Stimulated activated CD4-positive, alpha-beta T cell treated with anti-CD3 and anti-CD28 coated beads, Interleukin-15, amount 100 ng/mL, for 24 hours (primary cell): Measurements from ENCODE around the gene SNX27.
"Not testable (repeated sequence)": the region's sequence is repeated elsewhere in the genome, so short reads cannot be mapped to it uniquely, and the experiment has no call there.

ENCODE experiments used
- DNase-seq: peaks from one replicate; pipeline ENCODE4 v3.0.0-alpha.2; 2020

Gene SNX27

DNA sequence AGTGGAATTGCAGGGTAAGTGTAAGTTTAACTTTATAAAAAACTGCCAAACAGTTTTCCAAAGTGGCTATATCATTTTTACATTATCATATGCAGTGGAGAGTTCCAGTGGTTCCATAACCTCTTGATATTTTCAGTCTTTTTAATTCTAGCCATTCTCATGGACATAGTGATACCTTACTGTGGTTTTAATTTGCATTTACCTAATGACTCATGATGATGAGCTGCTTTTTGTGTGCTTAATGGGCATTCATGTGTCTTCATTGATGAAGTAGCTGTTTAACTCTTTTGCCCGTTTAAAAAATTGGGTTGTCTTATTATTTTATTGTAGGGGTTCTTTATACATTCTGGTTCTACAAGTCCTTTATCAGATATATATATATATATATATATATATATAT lies 29.4 kb downstream of the SNX27 start:
- DNase-seq, result no peak

DNA sequence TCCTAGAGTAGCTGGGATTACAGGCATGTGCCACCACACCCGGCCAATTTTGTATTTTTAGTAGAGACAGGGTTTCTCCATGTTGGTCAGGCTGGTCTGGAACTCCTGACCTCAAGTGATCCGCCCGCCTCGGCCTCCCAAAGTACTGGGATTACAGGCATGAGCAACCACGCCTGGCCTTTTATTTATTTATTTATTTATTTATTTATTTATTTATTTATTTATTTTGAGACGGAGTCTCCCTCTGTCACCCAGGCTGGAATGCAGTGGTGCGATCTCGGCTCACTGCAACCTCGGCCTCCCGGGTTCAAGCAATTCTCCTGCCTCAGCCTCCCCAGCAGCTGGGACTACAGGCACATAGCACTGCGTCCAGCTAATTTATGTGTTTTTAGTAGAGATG lies 31.2 kb downstream of the SNX27 start:
- not testable (repeated sequence) for DNase-seq

- DNase-seq, result no peak
Measured at GRCh38 chr1:151644001-151644400, 32.2 kb downstream of the SNX27 start.

GRCh38 chr1:151653397-151653796 lies 41.5 kb downstream of the SNX27 start:
- DNase-seq, result no peak

- DNase-seq, result no peak
Measured at GRCh38 chr1:151655371-151655770, 43.5 kb downstream of the SNX27 start.

DNA sequence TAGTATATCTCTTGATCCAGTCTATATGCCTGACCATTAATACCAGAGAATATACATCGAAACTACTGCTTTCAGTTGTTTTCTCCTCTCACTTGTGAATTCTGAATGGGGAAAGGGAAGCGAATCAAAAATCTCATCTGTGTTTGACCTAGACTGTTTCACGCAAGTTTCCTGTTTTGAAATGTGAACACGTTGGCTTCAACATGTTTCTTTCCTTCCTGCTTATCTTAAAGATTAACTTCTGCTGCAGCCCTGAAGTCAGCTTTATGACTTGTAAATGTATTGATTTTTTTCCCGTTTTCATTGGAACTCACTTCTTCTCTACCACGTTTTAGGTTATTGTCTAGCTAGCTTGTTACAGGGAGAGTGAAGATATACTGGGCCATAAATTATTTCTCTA lies 49.9 kb downstream of the SNX27 start:
- DNase-seq, result no peak

GRCh38 chr1:151668090-151668489 lies 56.2 kb downstream of the SNX27 start:
- DNase-seq, result no peak

DNA sequence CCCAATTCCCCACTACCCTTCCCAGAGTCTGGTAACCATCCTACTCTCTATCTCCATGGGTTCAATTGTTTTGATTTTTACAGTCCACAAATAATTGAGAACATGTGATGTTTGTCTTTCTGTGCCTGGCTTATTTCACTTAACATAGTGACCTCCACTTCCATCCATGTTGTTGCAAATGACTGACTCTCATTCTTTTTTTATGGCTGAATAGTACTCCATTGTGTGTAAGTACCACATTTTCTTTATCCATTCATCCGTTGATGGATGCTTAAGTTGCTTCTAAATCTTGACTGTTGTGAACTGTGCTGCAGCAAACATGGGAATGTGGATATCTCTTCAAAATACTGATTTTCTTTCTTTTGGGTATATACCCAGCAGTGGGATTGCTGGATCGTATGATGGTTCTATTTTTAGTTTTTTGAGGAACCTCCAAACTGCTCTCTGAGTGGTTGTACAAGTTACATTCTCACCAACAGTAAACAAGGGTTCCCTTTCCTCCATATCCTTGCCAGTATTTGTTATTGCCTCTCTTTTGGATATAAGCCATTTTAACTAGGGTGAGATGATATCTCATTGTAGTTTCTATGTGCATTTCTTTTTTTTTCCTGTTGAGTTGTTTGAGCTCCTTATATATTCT lies 58.3 kb downstream of the SNX27 start:
- not testable (repeated sequence) for DNase-seq

- DNase-seq, result no peak
Measured at GRCh38 chr1:151673407-151673806, 61.6 kb downstream of the SNX27 start.

- no peak for DNase-seq
Measured at GRCh38 chr1:151680391-151680790, 68.5 kb downstream of the SNX27 start.

- no peak for DNase-seq
Measured at GRCh38 chr1:151680826-151681225, 69.0 kb downstream of the SNX27 start.

DNA sequence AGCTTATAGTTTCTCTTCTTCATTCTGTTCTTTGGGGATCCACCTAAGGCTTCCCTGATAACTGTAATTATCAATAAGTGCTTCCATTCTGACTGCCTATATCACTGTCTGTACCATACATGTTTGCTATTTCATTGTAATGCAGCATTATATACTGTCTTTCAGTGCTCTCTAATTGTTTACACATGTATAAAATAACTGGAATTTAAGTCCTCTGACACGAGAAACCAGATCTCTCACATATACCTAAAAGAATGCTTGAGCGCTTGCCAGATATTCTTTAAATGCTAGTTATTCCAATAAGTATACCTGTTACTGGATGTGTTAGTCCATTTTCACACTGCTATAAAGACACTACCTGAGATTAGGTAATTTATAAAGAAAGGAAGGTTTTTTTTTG lies 70.1 kb downstream of the SNX27 start:
- DNase-seq, result no peak

GRCh38 chr1:151682901-151683300 lies 71.1 kb downstream of the SNX27 start:
- DNase-seq, result not testable (repeated sequence)

GRCh38 chr1:151684128-151684527 lies 72.3 kb downstream of the SNX27 start:
- DNase-seq, result no peak

- DNase-seq, result no peak
Measured at GRCh38 chr1:151686561-151686960, 74.7 kb downstream of the SNX27 start.

DNA sequence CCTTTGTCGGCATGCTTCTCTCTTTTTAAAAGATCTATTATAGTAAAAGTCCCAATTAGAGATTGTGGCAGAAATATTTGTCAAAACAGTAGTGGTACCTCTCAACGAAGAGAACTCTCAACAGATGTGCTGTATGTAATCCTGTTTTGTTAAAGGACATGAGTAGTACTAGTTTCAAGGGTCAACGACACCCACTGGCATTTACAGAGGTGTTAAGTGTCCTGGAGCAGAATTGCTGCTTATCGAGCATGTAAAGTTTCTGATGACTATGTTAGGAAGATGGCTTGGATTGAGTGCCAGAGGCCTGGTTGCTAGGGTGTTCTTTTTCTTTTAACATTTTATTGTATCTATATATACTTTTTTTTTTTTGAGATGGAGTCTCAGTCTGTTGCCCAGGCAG lies 77.6 kb downstream of the SNX27 start:
- DNase-seq, result no peak

GRCh38 chr1:151692226-151692625 lies 80.4 kb downstream of the SNX27 start:
- DNase-seq, result no peak

- DNase-seq, result no peak
Measured at GRCh38 chr1:151693057-151693651, 81.3 kb downstream of the SNX27 start.

- DNase-seq, result no peak
Measured at GRCh38 chr1:151701515-151701914, 89.7 kb downstream of the SNX27 start.

- no peak for DNase-seq
Measured at GRCh38 chr1:151702936-151703335, 91.1 kb downstream of the SNX27 start.

DNA sequence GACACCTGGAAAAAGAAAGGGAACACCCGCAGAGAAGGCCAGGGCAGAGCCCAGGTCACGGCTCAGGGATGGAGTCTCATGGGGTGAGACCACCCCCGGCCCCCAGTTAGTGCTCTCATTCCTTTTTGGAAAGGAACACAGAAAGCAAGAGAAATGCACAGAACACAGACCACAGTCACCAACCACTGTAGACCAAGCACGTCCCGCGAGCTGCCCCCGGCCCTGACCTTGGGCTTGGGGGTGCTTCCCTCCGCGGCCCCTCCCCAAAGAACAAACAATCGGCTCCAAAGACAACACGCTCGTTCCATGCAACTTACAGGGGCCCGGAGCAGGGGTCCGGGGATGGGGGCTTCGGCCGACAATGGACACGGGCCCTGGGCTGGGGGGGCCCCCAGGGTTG lies 92.0 kb downstream of the SNX27 start:
- DNase-seq, result no peak

GRCh38 chr1:151704246-151704645 lies 92.4 kb downstream of the SNX27 start:
- DNase-seq, result no peak

GRCh38 chr1:151705146-151705545 lies 93.3 kb downstream of the SNX27 start:
- no peak for DNase-seq

- no peak for DNase-seq
Measured at GRCh38 chr1:151705753-151706463, 94.1 kb downstream of the SNX27 start.
